HepG2 (cell line): ENCODE results near the gene ZNF771. TPM values are rescaled to one million over a fixed set of nuclear protein-coding genes. Genes with fewer than 3 reads are reported as not detected.

Experiments
- FOXC1 ChIP-seq: sonication (generic); formaldehyde crosslinking; IDR thresholded peaks from 2 replicates; pipeline ENCODE4 v1.8.0; 2022; ENCODE audit warnings: mild to moderate bottlenecking, missing genetic modification reagents, borderline replicate concordance
- GATAD1 ChIP-seq: IDR thresholded peaks from 2 replicates; pipeline ENCODE4 v1.6.1; 2016; ENCODE audit warnings: missing genetic modification reagents, missing compliant biosample characterization
- HNF4A ChIP-seq: sonication (generic); formaldehyde crosslinking; IDR thresholded peaks from 2 replicates; pipeline ENCODE4 v1.4.0; 2020; ENCODE audit warnings: missing genetic modification reagents
- MATR3 ChIP-seq: sonication (generic); formaldehyde crosslinking; IDR thresholded peaks from 2 replicates; pipeline ENCODE4 v1.4.0; 2020; ENCODE audit warnings: missing genetic modification reagents
- NKX3-1 ChIP-seq: sonication (generic); formaldehyde crosslinking; IDR thresholded peaks from 2 replicates; pipeline ENCODE4 v1.5.0; 2020; ENCODE audit warnings: missing genetic modification reagents
- NRL ChIP-seq: sonication (generic); formaldehyde crosslinking; IDR thresholded peaks from 2 replicates; pipeline ENCODE4 v1.5.0; 2020; ENCODE audit warnings: missing genetic modification reagents, mild to moderate bottlenecking, moderate library complexity, borderline replicate concordance
- PHF21A ChIP-seq: sonication (generic); formaldehyde crosslinking; IDR thresholded peaks from 2 replicates; pipeline ENCODE4 v1.5.0; 2020; ENCODE audit warnings: mild to moderate bottlenecking, missing genetic modification reagents
- POGZ ChIP-seq: sonication (generic); formaldehyde crosslinking; IDR thresholded peaks from 2 replicates; pipeline ENCODE4 v1.4.0; 2020; ENCODE audit warnings: mild to moderate bottlenecking, missing genetic modification reagents
- PRDM10 ChIP-seq: sonication (generic); formaldehyde crosslinking; IDR thresholded peaks from 2 replicates; pipeline ENCODE4 v1.4.0; 2020; ENCODE audit warnings: low read depth, missing genetic modification reagents
- RFX5 ChIP-seq: IDR thresholded peaks from 2 replicates; pipeline ENCODE4 v1.6.1; 2011; ENCODE audit warnings: low read depth, low read length, improper control_type of control experiment
- RNF219 ChIP-seq: sonication (generic); formaldehyde crosslinking; IDR thresholded peaks from 2 replicates; pipeline ENCODE4 v1.5.0; 2020; ENCODE audit warnings: mild to moderate bottlenecking, missing genetic modification reagents
- SAP130 ChIP-seq: IDR thresholded peaks from 2 replicates; pipeline ENCODE4 v1.6.1; 2016; ENCODE audit warnings: low read depth
- SKIL ChIP-seq: sonication (generic); formaldehyde crosslinking; IDR thresholded peaks from 2 replicates; pipeline ENCODE4 v1.8.0; 2022; ENCODE audit warnings: missing genetic modification reagents, mild to moderate bottlenecking, moderate library complexity, borderline replicate concordance
- TAF1 ChIP-seq: sonication (generic); formaldehyde crosslinking; IDR thresholded peaks from 2 replicates; pipeline ENCODE4 v1.4.0; 2020; ENCODE audit warnings: missing genetic modification reagents
- TCF12 ChIP-seq, 2 experiments: fragments of 450-650 bp in 1 of 2; sonication (generic) in 1 of 2; formaldehyde crosslinking in 1 of 2; IDR thresholded peaks; 2 replicates each; pipeline versions ENCODE4 v1.6.1 to v1.8.0; 2017 to 2022; ENCODE audit warnings: antibody characterized with exemption in 1 of 2, mild to moderate bottlenecking in 1 of 2, missing genetic modification reagents in 1 of 2, moderate library complexity in 1 of 2
- ZBTB44 ChIP-seq: sonication (generic); formaldehyde crosslinking; IDR thresholded peaks from 2 replicates; pipeline ENCODE4 v1.4.0; 2020; ENCODE audit warnings: missing genetic modification reagents
- ZNF180 ChIP-seq: sonication (generic); formaldehyde crosslinking; IDR thresholded peaks from 2 replicates; pipeline ENCODE4 v1.4.0; 2020; ENCODE audit warnings: low read depth, missing genetic modification reagents, borderline replicate concordance
- ZNF205 ChIP-seq: IDR thresholded peaks from 2 replicates; pipeline ENCODE4 v1.6.1; 2018; ENCODE audit warnings: missing biosample characterization, missing genetic modification reagents
- ZNF30 ChIP-seq: sonication (generic); formaldehyde crosslinking; IDR thresholded peaks from 2 replicates; pipeline ENCODE4 v1.5.0; 2020; ENCODE audit warnings: mild to moderate bottlenecking, missing genetic modification reagents
- polyA plus RNA-seq, 8 experiments: library from polyadenylated mRNA; depleted of rRNA in 3 of 8; stranded (reverse) in 7 of 8; unstranded in 1 of 8; fragments of >200 nt; fragmentation: Illumina TruSeq in 4 of 8; extraction: Trizol in 4 of 8; gene quantifications; 2 replicates each; pipeline versions ENCODE4 v1.2.1 to v1.2.3, GENCODE V29; 2011 to 2016; ENCODE audit warnings: low read depth in 4 of 8, missing spikeins in 1 of 8, mixed read lengths in 1 of 8; ENCODE audit not compliant: insufficient read depth in 1 of 8
- total RNA-seq, 5 experiments: library from RNA; depleted of rRNA; stranded (reverse); fragments of >200 nt; fragmentation: Illumina TruSeq; extraction: Trizol; gene quantifications; 2 replicates each; pipeline ENCODE4 v1.2.3, GENCODE V29; 2016; ENCODE audit warnings: low read depth in 1 of 5

Gene ZNF771
- total and polyA plus RNA-seq, 2 of the 13 experiments (the other 11 are each of a cell fraction or from before 2014, with no cell fraction given) = 5.0 to 11.8 TPM

- TF ChIP-seq SKIL (CRISPR knock-in tag) (0 out of 2 replicates have a peak, but pooled peaks have one; percentile 24), PHF21A (CRISPR knock-in tag) (peak; percentile 71; the same call in 1 of the 2 replicates), FOXC1 (CRISPR knock-in tag) (no peak), HNF4A (CRISPR knock-in tag) (no peak), PRDM10 (CRISPR knock-in tag) (0 out of 2 replicates have a peak, but pooled peaks have one; percentile 45), ZBTB44 (CRISPR knock-in tag) (no peak), NRL (peak; percentile 78), RNF219 (CRISPR knock-in tag) (0 out of 2 replicates have a peak, but pooled peaks have one; percentile 72), SAP130 (CRISPR knock-in tag) (peak; percentile 91), ZNF30 (peak; percentile 45), GATAD1 (peak; percentile 69), TCF12 (IDR thresholded peaks at IDR 0.05) (no peak), TCF12 (CRISPR knock-in tag; IDR thresholded peaks at IDR 0.05) (no peak), ZNF205 (peak; percentile 82; the same call in 1 of the 2 replicates), RFX5 (no peak), POGZ (peak; percentile 58; the same call in 1 of the 2 replicates), MATR3 (CRISPR knock-in tag) (no peak), TAF1 (CRISPR knock-in tag) (peak; percentile 95), ZNF180 (CRISPR knock-in tag) (no peak), NKX3-1 (CRISPR knock-in tag) (no peak)
Measured at GRCh38 chr16:30378236-30379157, 28.9 kb upstream of the ZNF771 start (continued).
